H9 (cell line): ENCODE measurements around the gene OAS1. TPM values are rescaled to one million over a fixed set of nuclear protein-coding genes. Genes with fewer than 3 reads are reported as not detected.

ENCODE experiments used
- DNase-seq: peaks from one replicate; pipeline ENCODE4 v3.0.0-alpha.2; 2017
- H2AFZ ChIP-seq: one replicate; pipeline ENCODE4 v1.6.1; 2013; ENCODE audit warnings: mild to moderate bottlenecking, low read length, control low read depth, moderate library complexity
- H2AK5ac ChIP-seq: 2 replicates; pipeline ENCODE4 v1.6.1; 2013; ENCODE audit warnings: low read length, control low read depth, mixed read lengths; ENCODE audit not compliant: insufficient read length
- H2BK120ac ChIP-seq: one replicate; pipeline ENCODE4 v1.6.1; 2013; ENCODE audit warnings: low read depth, mild to moderate bottlenecking, low read length, control low read depth, inconsistent platforms; ENCODE audit not compliant: poor library complexity, severe bottlenecking
- H2BK12ac ChIP-seq: 2 replicates; pipeline ENCODE4 v1.6.1; 2013; ENCODE audit warnings: low read length, control low read depth, mixed read lengths, low read depth; ENCODE audit not compliant: insufficient read length
- H2BK15ac ChIP-seq: 2 replicates; pipeline ENCODE4 v1.6.1; 2013; ENCODE audit warnings: low read depth, low read length, control low read depth
- H2BK20ac ChIP-seq: one replicate; pipeline ENCODE4 v1.6.1; 2013; ENCODE audit warnings: low read depth, mild to moderate bottlenecking, low read length, control low read depth, inconsistent platforms; ENCODE audit not compliant: poor library complexity, severe bottlenecking
- H2BK5ac ChIP-seq: 2 replicates; pipeline ENCODE4 v1.6.1; 2013; ENCODE audit warnings: low read length, control low read depth, mixed read lengths; ENCODE audit not compliant: insufficient read length
- H3K14ac ChIP-seq: 2 replicates; pipeline ENCODE4 v1.6.1; 2013; ENCODE audit warnings: low read length, control low read depth; ENCODE audit not compliant: insufficient read depth
- H3K18ac ChIP-seq: 2 replicates; pipeline ENCODE4 v1.6.1; 2013; ENCODE audit warnings: low read depth, mild to moderate bottlenecking, mixed read lengths, low read length, control low read depth; ENCODE audit not compliant: insufficient read length
- H3K23ac ChIP-seq: 2 replicates; pipeline ENCODE4 v1.6.1; 2013; ENCODE audit warnings: low read length, control low read depth, mixed read lengths, low read depth; ENCODE audit not compliant: insufficient read length
- H3K23me2 ChIP-seq: 2 replicates; pipeline ENCODE4 v1.6.1; 2013; ENCODE audit warnings: low read depth, mild to moderate bottlenecking, mixed read lengths, low read length, control low read depth; ENCODE audit not compliant: insufficient read length, poor library complexity, severe bottlenecking
- H3K27ac ChIP-seq: 2 replicates; pipeline ENCODE4 v1.5.1; 2013; ENCODE audit warnings: low read length, control low read depth, mixed read lengths, low read depth; ENCODE audit not compliant: insufficient read length
- H3K27me3 ChIP-seq: 2 replicates; pipeline ENCODE4 v1.6.1; 2013; ENCODE audit warnings: low read length, control low read depth, inconsistent platforms; ENCODE audit not compliant: insufficient read depth
- H3K4ac ChIP-seq: 2 replicates; pipeline ENCODE4 v1.6.1; 2013; ENCODE audit warnings: low read depth, mild to moderate bottlenecking, control low read depth, inconsistent platforms, low read length, moderate library complexity
- H3K4me1 ChIP-seq: 2 replicates; pipeline ENCODE4 v1.6.1; 2013; ENCODE audit warnings: low read length, control low read depth, inconsistent platforms; ENCODE audit not compliant: insufficient read depth
- H3K4me2 ChIP-seq: 2 replicates; pipeline ENCODE4 v1.6.1; 2013; ENCODE audit warnings: low read length, control low read depth, mixed read lengths; ENCODE audit not compliant: insufficient read length, insufficient read depth
- H3K56ac ChIP-seq: 2 replicates; pipeline ENCODE4 v1.6.1; 2013; ENCODE audit warnings: low read depth, mild to moderate bottlenecking, mixed read lengths, low read length, control low read depth; ENCODE audit not compliant: insufficient read length
- H3K79me1 ChIP-seq: 2 replicates; pipeline ENCODE4 v1.6.1; 2013; ENCODE audit warnings: low read depth, mild to moderate bottlenecking, moderate library complexity, low read length, control low read depth, inconsistent platforms; ENCODE audit not compliant: insufficient read depth, poor library complexity, severe bottlenecking
- H3K79me2 ChIP-seq: 2 replicates; pipeline ENCODE4 v1.6.1; 2013; ENCODE audit warnings: low read length, control low read depth, inconsistent platforms; ENCODE audit not compliant: insufficient read depth
- H3K9ac ChIP-seq: 2 replicates; pipeline ENCODE4 v1.6.1; 2013; ENCODE audit warnings: low read length, control low read depth, mixed read lengths; ENCODE audit not compliant: insufficient read length; ENCODE audit errors: extremely low read depth
- H3K9me3 ChIP-seq: one replicate; pipeline ENCODE4 v1.6.1; 2013; ENCODE audit warnings: low read depth, low read length, inconsistent platforms; ENCODE audit not compliant: control insufficient read depth
- H3T11ph ChIP-seq: one replicate; pipeline ENCODE4 v1.6.1; 2013; ENCODE audit warnings: mild to moderate bottlenecking, low read length, control low read depth, inconsistent platforms
- H4K20me1 ChIP-seq: one replicate; pipeline ENCODE4 v1.6.1; 2013; ENCODE audit not compliant: control insufficient read depth, insufficient read length, insufficient read depth
- H4K5ac ChIP-seq: 2 replicates; pipeline ENCODE4 v1.6.1; 2013; ENCODE audit warnings: low read depth, mild to moderate bottlenecking, mixed read lengths, low read length, control low read depth; ENCODE audit not compliant: insufficient read length
- H4K8ac ChIP-seq: replicated peaks from 2 replicates; pipeline ENCODE4 v1.6.1; 2013; ENCODE audit warnings: low read length, control low read depth, mixed read lengths, low read depth; ENCODE audit not compliant: insufficient read length
- H4K91ac ChIP-seq: 2 replicates; pipeline ENCODE4 v1.6.1; 2013; ENCODE audit warnings: low read depth, mild to moderate bottlenecking, moderate library complexity, mixed read lengths, low read length, control low read depth; ENCODE audit not compliant: insufficient read length
- H3K27ac Mint-ChIP-seq, 3 experiments: 2 replicates in 2 of 3; 3 replicates in 1 of 3; pipeline ENCODE4 v1.8.0; 2020 to 2021; ENCODE audit warnings: mixed read lengths in 3 of 3, mild to moderate bottlenecking in 1 of 3, moderate library complexity in 1 of 3
- H3K27me3 Mint-ChIP-seq: 2 replicates; pipeline ENCODE4 v1.8.0; 2021; ENCODE audit warnings: low read depth, mild to moderate bottlenecking, moderate library complexity, mixed read lengths
- H3K36me3 Mint-ChIP-seq, 3 experiments: 2 replicates in 2 of 3; 3 replicates in 1 of 3; pipeline ENCODE4 v1.8.0; 2020 to 2021; ENCODE audit warnings: low read depth in 3 of 3, mixed read lengths in 3 of 3; ENCODE audit not compliant: insufficient read depth in 1 of 3
- H3K4me1 Mint-ChIP-seq, 2 experiments: 2 replicates each; pipeline ENCODE4 v1.8.0; 2020; ENCODE audit warnings: mixed read lengths in 2 of 2
- H3K4me3 Mint-ChIP-seq, 2 experiments: 2 replicates in 1 of 2; 3 replicates in 1 of 2; pipeline ENCODE4 v1.8.0; 2020 to 2021; ENCODE audit warnings: mild to moderate bottlenecking in 2 of 2, mixed read lengths in 2 of 2, moderate library complexity in 1 of 2
- H3K9me3 Mint-ChIP-seq, 2 experiments: 2 replicates in 1 of 2; 3 replicates in 1 of 2; pipeline ENCODE4 v1.8.0; 2020; ENCODE audit warnings: mild to moderate bottlenecking in 2 of 2, mixed read lengths in 2 of 2, moderate library complexity in 1 of 2
- WGBS: extraction: QIAGEN DNeasy Blood & Tissue Kit; methylation state at CpG from one replicate; pipeline ENCODE4 v1.1.7; 2013; ENCODE audit warnings: missing lambda C conversion rate, low lambda C conversion rate, mixed read lengths; ENCODE audit not compliant: insufficient read length; ENCODE audit errors: extremely low coverage; 5-methylcytosine and 5-hydroxymethylcytosine counted together
- total RNA-seq: library from RNA; stranded (reverse); gene quantifications from 2 replicates; pipeline ENCODE4 v1.2.1, GENCODE V29; 2021
- TF ChIP-seq, protein P1 (sequence below): fragments of 200-600 bp; sonication (generic); conservative IDR thresholded peaks from 3 replicates; pipeline ENCODE4 v1.8.0; 2021; ENCODE audit warnings: antibody characterized with exemption, mild to moderate bottlenecking

OAS1 gene
- total RNA-seq, 1 experiment from 2014 or later, result not detected

DNA sequence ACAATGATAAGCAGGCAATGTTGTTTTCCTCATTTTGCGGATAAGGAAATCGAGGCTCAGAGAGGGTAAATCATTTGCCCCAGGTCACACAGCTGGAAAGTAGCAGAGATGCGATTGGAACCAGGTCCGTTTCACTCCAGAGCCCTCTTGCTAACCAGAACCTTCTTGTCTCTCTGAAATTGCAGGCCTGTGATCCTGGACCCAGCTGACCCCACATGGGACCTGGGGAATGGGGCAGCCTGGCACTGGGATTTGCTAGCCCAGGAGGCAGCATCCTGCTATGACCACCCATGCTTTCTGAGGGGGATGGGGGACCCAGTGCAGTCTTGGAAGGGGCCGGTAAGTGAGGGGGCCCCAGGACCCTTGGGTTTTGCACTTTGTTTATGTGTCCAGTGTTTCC is 41.0 kb downstream of the OAS1 start:
- Histone ChIP-seq H3K4me1 (no peaks in the 10 kb centered on the region), H3K56ac (no peak overlapping the region), H3K9me3 (no peaks in the 10 kb centered on the region), H2BK5ac (no peak overlapping the region), H2AK5ac (no peak overlapping the region), H3K79me2 (no peaks in the 10 kb centered on the region), H3K27me3 (no peaks in the 10 kb centered on the region), H2AFZ (no peak overlapping the region), H2BK120ac (no peak overlapping the region), H4K8ac (no peak overlapping the region), H3K79me1 (no peaks in the 10 kb centered on the region), H3K4me2 (no peak overlapping the region), H3K23ac (no peak overlapping the region), H2BK12ac (no peak overlapping the region), H3T11ph (no peak overlapping the region), H2BK15ac (no peak overlapping the region), H3K27ac (no peak overlapping the region), H3K23me2 (no peaks in the 10 kb centered on the region), H2BK20ac (no peak overlapping the region), H3K4ac (no peak overlapping the region), H4K5ac (no peak overlapping the region), H3K9ac (no peak overlapping the region), H4K91ac (no peak overlapping the region), H3K18ac (no peak overlapping the region), H3K14ac (no peak overlapping the region; the same call in 1 of the 2 replicates), H4K20me1 (no peaks in the 10 kb centered on the region)
- H3K4me3 Mint-ChIP-seq, result no peak overlapping the region
- H3K36me3 Mint-ChIP-seq, result no peaks in the 10 kb centered on the region
- WGBS, result no CpG with 5 or more reads among the region's 5 CpGs
- no peaks in the 10 kb centered on the region; the same call in 1 of the 2 replicates for H3K27me3 Mint-ChIP-seq
- no peak overlapping the region for H3K27ac Mint-ChIP-seq
- TF ChIP-seq, protein P1, sequence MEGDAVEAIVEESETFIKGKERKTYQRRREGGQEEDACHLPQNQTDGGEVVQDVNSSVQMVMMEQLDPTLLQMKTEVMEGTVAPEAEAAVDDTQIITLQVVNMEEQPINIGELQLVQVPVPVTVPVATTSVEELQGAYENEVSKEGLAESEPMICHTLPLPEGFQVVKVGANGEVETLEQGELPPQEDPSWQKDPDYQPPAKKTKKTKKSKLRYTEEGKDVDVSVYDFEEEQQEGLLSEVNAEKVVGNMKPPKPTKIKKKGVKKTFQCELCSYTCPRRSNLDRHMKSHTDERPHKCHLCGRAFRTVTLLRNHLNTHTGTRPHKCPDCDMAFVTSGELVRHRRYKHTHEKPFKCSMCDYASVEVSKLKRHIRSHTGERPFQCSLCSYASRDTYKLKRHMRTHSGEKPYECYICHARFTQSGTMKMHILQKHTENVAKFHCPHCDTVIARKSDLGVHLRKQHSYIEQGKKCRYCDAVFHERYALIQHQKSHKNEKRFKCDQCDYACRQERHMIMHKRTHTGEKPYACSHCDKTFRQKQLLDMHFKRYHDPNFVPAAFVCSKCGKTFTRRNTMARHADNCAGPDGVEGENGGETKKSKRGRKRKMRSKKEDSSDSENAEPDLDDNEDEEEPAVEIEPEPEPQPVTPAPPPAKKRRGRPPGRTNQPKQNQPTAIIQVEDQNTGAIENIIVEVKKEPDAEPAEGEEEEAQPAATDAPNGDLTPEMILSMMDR, result no peak
- H3K4me1 Mint-ChIP-seq, result peaks cover 4% of the 10 kb centered on the region in 2 experiments; a peak in 2 of 4 replicates
- no peaks in the 10 kb centered on the region for H3K9me3 Mint-ChIP-seq
- no peak for DNase-seq
